ENCODE data around the gene ISYNA1. TPM values are rescaled to one million over a fixed set of nuclear protein-coding genes. Genes with fewer than 3 reads are reported as not detected.

Gene ISYNA1
- total and polyA plus RNA-seq, 10 of the 15 experiments (the other 5 are each of a cell fraction or from before 2014, with no cell fraction given), result 1.9 to 37.0 (median 9.1) TPM

GRCh38 chr19:18412610-18413239 is 25.2 kb downstream of the ISYNA1 start:
- BruUV-seq (replicated peaks), result no TSS peak
- Histone ChIP-seq H3K36me3 (ENCODE audit: control insufficient read depth in 2 of 2, insufficient read depth in 2 of 2, low read length in 1 of 2) (no peaks in the 10 kb centered on the region), H2AFZ (ENCODE audit: control insufficient read depth, low read depth, low read length) (no peak overlapping the region), H4K20me1 (ENCODE audit: control insufficient read depth, insufficient read depth) (no peaks in the 10 kb centered on the region), H3K27me3 (replicated peaks in 1 of 2; ENCODE audit: control insufficient read depth in 2 of 2, insufficient read depth in 2 of 2, low read length in 1 of 2) (no peaks in the 10 kb centered on the region), H3K4me2 (ENCODE audit: control insufficient read depth, insufficient read depth) (no peak overlapping the region), H3K27ac (ENCODE audit: control insufficient read depth, insufficient read depth) (no peak overlapping the region), H3K9ac (ENCODE audit: control insufficient read depth, insufficient read depth, low read length) (no peak overlapping the region), H3K4me1 (ENCODE audit: control insufficient read depth, insufficient read depth, low read length) (peaks cover 46% of the 10 kb centered on the region), H3K4me3 (no peak overlapping the region), H3K9me3 (replicated peaks; ENCODE audit: control insufficient read depth, insufficient read depth, low read length) (no peaks in the 10 kb centered on the region), H3K79me2 (ENCODE audit: control insufficient read depth, insufficient read depth, low read length) (no peaks in the 10 kb centered on the region)
- intact Hi-C loops (cut with micrococcal nuclease; ENCODE audit: unreplicated experiment), result loop anchor here (10.0 kb wide), 1 partner anchor 208 kb away; the partner anchor contains the start of gene RAB3A
- WGBS (ENCODE audit: insufficient coverage, insufficient replicate concordance, low lambda C conversion rate, missing lambda C conversion rate), result 44% methylated on average over 11 of the region's 16 CpGs
- FAIRE-seq, result no peak
- SMC1A ChIA-PET (ENCODE audit: uncharacterized antibody, unreplicated experiment), result interaction anchor here (1.1 to 6.6 kb wide), 4 partner anchors 11 to 133 kb away, joined by 4 to 60 read pairs (median 22); no protein-coding TSS in a partner anchor
- no peak for ATAC-seq
- RAD21 ChIA-PET (ENCODE audit: unreplicated experiment), result interaction anchor here (0.5 to 6.5 kb wide), 7 partner anchors 23 to 142 kb away, joined by 3 to 63 read pairs (median 13); no protein-coding TSS in a partner anchor
- DNase-seq (ENCODE audit: low read depth, low spot score), result no peak
- CTCF ChIA-PET, result interaction anchor here (0.7 to 8.8 kb wide), 15 partner anchors 11 to 249 kb away, joined by 3 to 144 read pairs (median 10); partner anchors contain the start of genes GDF15, JUND and LSM4
- in situ Hi-C loops (cut with MboI), result no loop called here
- POLR2A ChIA-PET, result interaction anchor here (0.5 to 2.4 kb wide), 4 partner anchors 66 to 390 kb away, joined by 3 to 11 read pairs (median 4); partner anchors contain the start of gene JUND
- no peak for TF ChIP-seq IRF3 (IDR thresholded peaks at IDR 0.05)
- no peak for TF ChIP-seq CUX1 (IDR thresholded peaks at IDR 0.05; ENCODE audit: insufficient replicate concordance, low read depth, low read length)
- no peak for TF ChIP-seq EGR1 (IDR thresholded peaks at IDR 0.05; ENCODE audit: borderline replicate concordance in 1 of 2, low read depth in 2 of 2, low read length in 2 of 2)
- no peak for TF ChIP-seq REST (IDR thresholded peaks at IDR 0.05; ENCODE audit: low read depth, low read length)
- TF ChIP-seq SP1 (IDR thresholded peaks at IDR 0.05; ENCODE audit: low read depth, low read length), result no peak
- TF ChIP-seq SKIL (IDR thresholded peaks at IDR 0.05; ENCODE audit: low read depth, poor library complexity, severe bottlenecking), result no peak
- TF ChIP-seq ZNF207 (IDR thresholded peaks at IDR 0.05; ENCODE audit: borderline replicate concordance), result no peak
- no peak for TF ChIP-seq SRF (IDR thresholded peaks at IDR 0.05; ENCODE audit: low read depth in 2 of 2, low read length in 2 of 2)
- no peak for TF ChIP-seq IRF4 (IDR thresholded peaks at IDR 0.05; ENCODE audit: low read depth, low read length)
- no peak for TF ChIP-seq MEF2B (IDR thresholded peaks at IDR 0.05; ENCODE audit: partially characterized antibody, poor library complexity, severe bottlenecking)
